H1 (cell line): ENCODE measurements around the gene MRPL11. TPM values are rescaled to one million over a fixed set of nuclear protein-coding genes. Genes with fewer than 3 reads are reported as not detected.

Experiments used
- CBX8 ChIP-seq: fragments of 300-800, 300-1000 bp; sonication (generic); IDR thresholded peaks from 2 replicates; pipeline ENCODE4 v1.7.1; 2016; ENCODE audit warnings: low read depth, low read length, borderline replicate concordance
- SAP30 ChIP-seq: fragments of 300-600 bp; sonication (generic); IDR thresholded peaks from 2 replicates; pipeline ENCODE4 v1.7.1; 2012; ENCODE audit warnings: low read length, moderate library complexity, mild to moderate bottlenecking, inconsistent platforms; ENCODE audit not compliant: insufficient read depth, insufficient replicate concordance
- polyA plus RNA-seq, 7 experiments: library from polyadenylated mRNA; depleted of rRNA in 3 of 7; stranded (reverse) in 5 of 7; unstranded in 2 of 7; fragments of >200 nt in 5 of 7; fragments of 200-250 nt in 2 of 7; gene quantifications; 1 replicate in 5 of 7; 2 replicates in 1 of 7; 4 replicates in 1 of 7; pipeline versions ENCODE4 v1.2.1 to v1.2.3, GENCODE V29; 2011 to 2013; ENCODE audit warnings: missing spikeins in 2 of 7, mixed read lengths in 2 of 7
- total RNA-seq: library from RNA; stranded (reverse); fragmentation: NEBNext Ultra II Directional; extraction: Animal tissue kit (Norgen Biotek cat#: 25700); gene quantifications from 2 replicates; pipeline ENCODE4 v1.2.1, GENCODE V29; 2021
- TF ChIP-seq, protein P1 (sequence below): fragments of 300-600 bp; sonication (generic); IDR thresholded peaks from 2 replicates; pipeline ENCODE4 v1.7.1; 2012; ENCODE audit warnings: low read length, moderate library complexity, mild to moderate bottlenecking, inconsistent platforms; ENCODE audit not compliant: insufficient replicate concordance
- TF ChIP-seq, protein P2 (sequence below): IDR thresholded peaks from 2 replicates; pipeline ENCODE4 v1.6.1; 2012; ENCODE audit warnings: inconsistent platforms

Gene MRPL11
- total and polyA plus RNA-seq, 2 of the 8 experiments (the other 6 are each of a cell fraction or from before 2014, with no cell fraction given): 105 to 141 TPM

DNA sequence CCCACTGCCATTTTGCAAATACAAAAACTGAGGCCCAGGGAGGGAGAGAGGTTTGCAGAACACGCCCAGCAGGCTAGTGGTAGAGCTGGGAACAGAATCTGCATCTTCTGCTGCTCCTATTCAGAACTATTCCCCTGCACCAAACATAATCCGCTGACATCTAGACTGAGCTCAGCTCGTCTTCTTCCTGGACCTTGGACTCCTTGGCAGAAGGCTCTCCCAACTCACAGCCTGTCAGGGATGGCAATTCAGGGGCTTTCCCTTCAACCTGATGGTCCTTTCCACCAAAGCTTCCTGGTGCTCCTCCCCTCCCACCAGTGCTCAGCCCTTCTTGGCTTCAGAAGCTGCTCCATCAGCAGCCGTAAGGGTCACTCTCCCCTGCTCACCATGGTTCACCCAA is 27.3 kb downstream of the MRPL11 start (continued):
- TF ChIP-seq, protein P1, sequence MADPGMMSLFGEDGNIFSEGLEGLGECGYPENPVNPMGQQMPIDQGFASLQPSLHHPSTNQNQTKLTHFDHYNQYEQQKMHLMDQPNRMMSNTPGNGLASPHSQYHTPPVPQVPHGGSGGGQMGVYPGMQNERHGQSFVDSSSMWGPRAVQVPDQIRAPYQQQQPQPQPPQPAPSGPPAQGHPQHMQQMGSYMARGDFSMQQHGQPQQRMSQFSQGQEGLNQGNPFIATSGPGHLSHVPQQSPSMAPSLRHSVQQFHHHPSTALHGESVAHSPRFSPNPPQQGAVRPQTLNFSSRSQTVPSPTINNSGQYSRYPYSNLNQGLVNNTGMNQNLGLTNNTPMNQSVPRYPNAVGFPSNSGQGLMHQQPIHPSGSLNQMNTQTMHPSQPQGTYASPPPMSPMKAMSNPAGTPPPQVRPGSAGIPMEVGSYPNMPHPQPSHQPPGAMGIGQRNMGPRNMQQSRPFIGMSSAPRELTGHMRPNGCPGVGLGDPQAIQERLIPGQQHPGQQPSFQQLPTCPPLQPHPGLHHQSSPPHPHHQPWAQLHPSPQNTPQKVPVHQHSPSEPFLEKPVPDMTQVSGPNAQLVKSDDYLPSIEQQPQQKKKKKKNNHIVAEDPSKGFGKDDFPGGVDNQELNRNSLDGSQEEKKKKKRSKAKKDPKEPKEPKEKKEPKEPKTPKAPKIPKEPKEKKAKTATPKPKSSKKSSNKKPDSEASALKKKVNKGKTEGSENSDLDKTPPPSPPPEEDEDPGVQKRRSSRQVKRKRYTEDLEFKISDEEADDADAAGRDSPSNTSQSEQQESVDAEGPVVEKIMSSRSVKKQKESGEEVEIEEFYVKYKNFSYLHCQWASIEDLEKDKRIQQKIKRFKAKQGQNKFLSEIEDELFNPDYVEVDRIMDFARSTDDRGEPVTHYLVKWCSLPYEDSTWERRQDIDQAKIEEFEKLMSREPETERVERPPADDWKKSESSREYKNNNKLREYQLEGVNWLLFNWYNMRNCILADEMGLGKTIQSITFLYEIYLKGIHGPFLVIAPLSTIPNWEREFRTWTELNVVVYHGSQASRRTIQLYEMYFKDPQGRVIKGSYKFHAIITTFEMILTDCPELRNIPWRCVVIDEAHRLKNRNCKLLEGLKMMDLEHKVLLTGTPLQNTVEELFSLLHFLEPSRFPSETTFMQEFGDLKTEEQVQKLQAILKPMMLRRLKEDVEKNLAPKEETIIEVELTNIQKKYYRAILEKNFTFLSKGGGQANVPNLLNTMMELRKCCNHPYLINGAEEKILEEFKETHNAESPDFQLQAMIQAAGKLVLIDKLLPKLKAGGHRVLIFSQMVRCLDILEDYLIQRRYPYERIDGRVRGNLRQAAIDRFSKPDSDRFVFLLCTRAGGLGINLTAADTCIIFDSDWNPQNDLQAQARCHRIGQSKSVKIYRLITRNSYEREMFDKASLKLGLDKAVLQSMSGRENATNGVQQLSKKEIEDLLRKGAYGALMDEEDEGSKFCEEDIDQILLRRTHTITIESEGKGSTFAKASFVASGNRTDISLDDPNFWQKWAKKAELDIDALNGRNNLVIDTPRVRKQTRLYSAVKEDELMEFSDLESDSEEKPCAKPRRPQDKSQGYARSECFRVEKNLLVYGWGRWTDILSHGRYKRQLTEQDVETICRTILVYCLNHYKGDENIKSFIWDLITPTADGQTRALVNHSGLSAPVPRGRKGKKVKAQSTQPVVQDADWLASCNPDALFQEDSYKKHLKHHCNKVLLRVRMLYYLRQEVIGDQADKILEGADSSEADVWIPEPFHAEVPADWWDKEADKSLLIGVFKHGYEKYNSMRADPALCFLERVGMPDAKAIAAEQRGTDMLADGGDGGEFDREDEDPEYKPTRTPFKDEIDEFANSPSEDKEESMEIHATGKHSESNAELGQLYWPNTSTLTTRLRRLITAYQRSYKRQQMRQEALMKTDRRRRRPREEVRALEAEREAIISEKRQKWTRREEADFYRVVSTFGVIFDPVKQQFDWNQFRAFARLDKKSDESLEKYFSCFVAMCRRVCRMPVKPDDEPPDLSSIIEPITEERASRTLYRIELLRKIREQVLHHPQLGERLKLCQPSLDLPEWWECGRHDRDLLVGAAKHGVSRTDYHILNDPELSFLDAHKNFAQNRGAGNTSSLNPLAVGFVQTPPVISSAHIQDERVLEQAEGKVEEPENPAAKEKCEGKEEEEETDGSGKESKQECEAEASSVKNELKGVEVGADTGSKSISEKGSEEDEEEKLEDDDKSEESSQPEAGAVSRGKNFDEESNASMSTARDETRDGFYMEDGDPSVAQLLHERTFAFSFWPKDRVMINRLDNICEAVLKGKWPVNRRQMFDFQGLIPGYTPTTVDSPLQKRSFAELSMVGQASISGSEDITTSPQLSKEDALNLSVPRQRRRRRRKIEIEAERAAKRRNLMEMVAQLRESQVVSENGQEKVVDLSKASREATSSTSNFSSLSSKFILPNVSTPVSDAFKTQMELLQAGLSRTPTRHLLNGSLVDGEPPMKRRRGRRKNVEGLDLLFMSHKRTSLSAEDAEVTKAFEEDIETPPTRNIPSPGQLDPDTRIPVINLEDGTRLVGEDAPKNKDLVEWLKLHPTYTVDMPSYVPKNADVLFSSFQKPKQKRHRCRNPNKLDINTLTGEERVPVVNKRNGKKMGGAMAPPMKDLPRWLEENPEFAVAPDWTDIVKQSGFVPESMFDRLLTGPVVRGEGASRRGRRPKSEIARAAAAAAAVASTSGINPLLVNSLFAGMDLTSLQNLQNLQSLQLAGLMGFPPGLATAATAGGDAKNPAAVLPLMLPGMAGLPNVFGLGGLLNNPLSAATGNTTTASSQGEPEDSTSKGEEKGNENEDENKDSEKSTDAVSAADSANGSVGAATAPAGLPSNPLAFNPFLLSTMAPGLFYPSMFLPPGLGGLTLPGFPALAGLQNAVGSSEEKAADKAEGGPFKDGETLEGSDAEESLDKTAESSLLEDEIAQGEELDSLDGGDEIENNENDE: no peak
- TF ChIP-seq, protein P2, sequence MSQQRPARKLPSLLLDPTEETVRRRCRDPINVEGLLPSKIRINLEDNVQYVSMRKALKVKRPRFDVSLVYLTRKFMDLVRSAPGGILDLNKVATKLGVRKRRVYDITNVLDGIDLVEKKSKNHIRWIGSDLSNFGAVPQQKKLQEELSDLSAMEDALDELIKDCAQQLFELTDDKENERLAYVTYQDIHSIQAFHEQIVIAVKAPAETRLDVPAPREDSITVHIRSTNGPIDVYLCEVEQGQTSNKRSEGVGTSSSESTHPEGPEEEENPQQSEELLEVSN: no peak
- no peak for TF ChIP-seq CBX8
- no peak for TF ChIP-seq SAP30
